ENCODE data around the gene RAB36.

The RAB36 gene

GRCh38 chr22:23193882-23194281 is 48.6 kb downstream of the RAB36 start:
- TF ChIP-seq MYC (IDR thresholded peaks at IDR 0.05; ENCODE audit: low read depth, low read length) (no peak), POLR2A (IDR thresholded peaks at IDR 0.05; ENCODE audit: extremely low read depth, insufficient read length) (no peak), MAX (IDR thresholded peaks at IDR 0.05; ENCODE audit: low read depth, low read length) (no peak), CTCF (IDR thresholded peaks at IDR 0.05; ENCODE audit: low read depth, low read length) (no peak)
- H3K4me3 ChIP-seq (ENCODE audit: low read depth, low read length) = no peak overlapping the region
- DNase-seq (ENCODE audit: low read depth) = no peak

GRCh38 chr22:23196165-23196564 is 50.9 kb downstream of the RAB36 start:
- TF ChIP-seq MYC (IDR thresholded peaks at IDR 0.05; ENCODE audit: low read depth, low read length) = no peak
- TF ChIP-seq MAX (IDR thresholded peaks at IDR 0.05; ENCODE audit: low read depth, low read length) = no peak
- no peak for TF ChIP-seq CTCF (IDR thresholded peaks at IDR 0.05; ENCODE audit: low read depth, low read length)
- no peak for TF ChIP-seq POLR2A (IDR thresholded peaks at IDR 0.05; ENCODE audit: extremely low read depth, insufficient read length)
- H3K4me3 ChIP-seq (ENCODE audit: low read depth, low read length) = no peak overlapping the region

GRCh38 chr22:23197836-23198235 is 52.6 kb downstream of the RAB36 start:
- peak overlapping the region; percentile 66 for H3K4me3 ChIP-seq (ENCODE audit: low read depth, low read length)
- TF ChIP-seq POLR2A (IDR thresholded peaks at IDR 0.05; ENCODE audit: extremely low read depth, insufficient read length) = no peak
- TF ChIP-seq MAX (IDR thresholded peaks at IDR 0.05; ENCODE audit: low read depth, low read length) = peak; percentile 84
- TF ChIP-seq MYC (IDR thresholded peaks at IDR 0.05; ENCODE audit: low read depth, low read length) = peak; percentile 54; the same call in 1 of the 2 replicates
- TF ChIP-seq CTCF (IDR thresholded peaks at IDR 0.05; ENCODE audit: low read depth, low read length) = no peak
- peak; percentile 88 for DNase-seq (ENCODE audit: low read depth)

More at GRCh38 chr22:23196165-23196564, 50.9 kb downstream of the RAB36 start:
- no peak for DNase-seq (ENCODE audit: low read depth)

- no peak for TF ChIP-seq MYC (IDR thresholded peaks at IDR 0.05; ENCODE audit: low read depth, low read length)
- peak overlapping the region; percentile 66 for H3K4me3 ChIP-seq (ENCODE audit: low read depth, low read length)
- DNase-seq (ENCODE audit: low read depth) = no peak
Measured at GRCh38 chr22:23199159-23199558, 53.9 kb downstream of the RAB36 start.

- TF ChIP-seq CTCF (IDR thresholded peaks at IDR 0.05; ENCODE audit: low read depth, low read length) (no peak), POLR2A (IDR thresholded peaks at IDR 0.05; ENCODE audit: extremely low read depth, insufficient read length) (no peak)
- DNase-seq (ENCODE audit: low read depth) = no peak
- no peak overlapping the region for H3K4me3 ChIP-seq (ENCODE audit: low read depth, low read length)
Measured at GRCh38 chr22:23200898-23201297, 55.6 kb downstream of the RAB36 start.

- H3K4me3 ChIP-seq (ENCODE audit: low read depth, low read length) = no peak overlapping the region
- TF ChIP-seq POLR2A (IDR thresholded peaks at IDR 0.05; ENCODE audit: extremely low read depth, insufficient read length) = no peak
- no peak for TF ChIP-seq MYC (IDR thresholded peaks at IDR 0.05; ENCODE audit: low read depth, low read length)
- no peak for TF ChIP-seq MAX (IDR thresholded peaks at IDR 0.05; ENCODE audit: low read depth, low read length)
- no peak for DNase-seq (ENCODE audit: low read depth)
Measured at GRCh38 chr22:23202812-23203451, 57.7 kb downstream of the RAB36 start.
